Neuronal stem cell (in vitro differentiated cells): ENCODE results near the gene FBXW10B.
"Not testable (repeated sequence)": the region's sequence is repeated elsewhere in the genome, so short reads cannot be mapped to it uniquely, and the experiment has no call there.

Experiments
- DNase-seq: peaks from one replicate; pipeline ENCODE4 v3.0.0-alpha.2; 2013; ENCODE audit warnings: low spot score
- H2AFZ ChIP-seq: one replicate; pipeline ENCODE4 v1.6.1; 2013; ENCODE audit warnings: mild to moderate bottlenecking, low read length, inconsistent platforms
- H2AK5ac ChIP-seq: 2 replicates; pipeline ENCODE4 v1.6.1; 2013; ENCODE audit warnings: low read depth, mild to moderate bottlenecking, inconsistent platforms, low read length, moderate library complexity, mixed read lengths
- H2BK120ac ChIP-seq: 2 replicates; pipeline ENCODE4 v1.6.1; 2013; ENCODE audit warnings: low read depth, mild to moderate bottlenecking, inconsistent platforms, low read length, moderate library complexity, mixed read lengths
- H2BK12ac ChIP-seq: one replicate; pipeline ENCODE4 v1.6.1; 2013; ENCODE audit warnings: low read length, inconsistent platforms
- H2BK15ac ChIP-seq: 2 replicates; pipeline ENCODE4 v1.6.1; 2013; ENCODE audit warnings: mild to moderate bottlenecking, low read length, inconsistent platforms, mixed read lengths
- H2BK5ac ChIP-seq: one replicate; pipeline ENCODE4 v1.6.1; 2013; ENCODE audit warnings: inconsistent platforms, mild to moderate bottlenecking, low read length, moderate library complexity
- H3K14ac ChIP-seq: one replicate; pipeline ENCODE4 v1.6.1; 2013; ENCODE audit warnings: low read length, inconsistent platforms
- H3K18ac ChIP-seq: 2 replicates; pipeline ENCODE4 v1.6.1; 2013; ENCODE audit warnings: low read length, inconsistent platforms
- H3K23ac ChIP-seq: 2 replicates; pipeline ENCODE4 v1.6.1; 2013; ENCODE audit warnings: low read depth, mild to moderate bottlenecking, mixed read lengths, low read length, inconsistent platforms; ENCODE audit not compliant: poor library complexity
- H3K27ac ChIP-seq: replicated peaks from 3 replicates; pipeline ENCODE4 v1.5.1; 2013; ENCODE audit warnings: low read length, inconsistent platforms
- H3K27me3 ChIP-seq, 3 experiments: 2 replicates each; pipeline ENCODE4 v1.6.1; 2013; ENCODE audit warnings: low read length in 3 of 3, mild to moderate bottlenecking in 2 of 3, inconsistent platforms in 1 of 3, low read depth in 1 of 3, mixed read lengths in 1 of 3, moderate library complexity in 1 of 3; ENCODE audit not compliant: control insufficient read depth in 3 of 3, insufficient read depth in 3 of 3
- H3K36me3 ChIP-seq, 2 donors: replicated peaks in 1 of 2; 2 replicates each; pipeline ENCODE4 v1.6.1; 2013; ENCODE audit warnings: low read length in 2 of 2; ENCODE audit not compliant: control insufficient read depth in 2 of 2, insufficient read depth in 2 of 2
- H3K4ac ChIP-seq: 2 replicates; pipeline ENCODE4 v1.6.1; 2013; ENCODE audit warnings: inconsistent platforms, mild to moderate bottlenecking, low read length, moderate library complexity
- H3K4me1 ChIP-seq, 2 donors: 1 replicate in 1 of 2; 2 replicates in 1 of 2; pipeline ENCODE4 v1.6.1; 2013; ENCODE audit warnings: low read length in 2 of 2, low read depth in 1 of 2; ENCODE audit not compliant: control insufficient read depth in 2 of 2, insufficient read depth in 1 of 2
- H3K4me2 ChIP-seq: one replicate; pipeline ENCODE4 v1.6.1; 2013; ENCODE audit warnings: mild to moderate bottlenecking, low read length, inconsistent platforms; ENCODE audit not compliant: insufficient read depth, poor library complexity, severe bottlenecking
- H3K4me3 ChIP-seq, 2 donors: 2 replicates each; pipeline ENCODE4 v1.5.1; 2013; ENCODE audit warnings: low read length in 2 of 2, mild to moderate bottlenecking in 2 of 2, inconsistent platforms in 1 of 2, moderate library complexity in 1 of 2
- H3K79me1 ChIP-seq: one replicate; pipeline ENCODE4 v1.6.1; 2013; ENCODE audit warnings: low read depth, mild to moderate bottlenecking, inconsistent platforms, low read length, moderate library complexity
- H3K9ac ChIP-seq: one replicate; pipeline ENCODE4 v1.6.1; 2013; ENCODE audit warnings: mild to moderate bottlenecking, low read depth, low read length, inconsistent platforms; ENCODE audit not compliant: poor library complexity
- H3K9me3 ChIP-seq, 2 donors: replicated peaks in 1 of 2; 2 replicates each; pipeline versions ENCODE3 to v1.6.1; 2013; ENCODE audit warnings: low read length in 2 of 2, mild to moderate bottlenecking in 2 of 2, inconsistent platforms in 1 of 2, low read depth in 1 of 2, mixed read lengths in 1 of 2, moderate library complexity in 1 of 2; ENCODE audit not compliant: control insufficient read depth in 2 of 2, insufficient read depth in 1 of 2
- H4K8ac ChIP-seq: one replicate; pipeline ENCODE4 v1.6.1; 2013; ENCODE audit warnings: low read depth, mild to moderate bottlenecking, inconsistent platforms, low read length, moderate library complexity
- H4K91ac ChIP-seq: one replicate; pipeline ENCODE4 v1.6.1; 2013; ENCODE audit warnings: low read length, low read depth, mild to moderate bottlenecking, inconsistent platforms; ENCODE audit not compliant: poor library complexity
- WGBS, 2 donors: extraction: QIAGEN DNeasy Blood & Tissue Kit; methylation state at CpG; one replicate each; pipeline ENCODE4 v1.1.7; 2013; ENCODE audit warnings: missing lambda C conversion rate in 2 of 2, mixed read lengths in 1 of 2; ENCODE audit not compliant: insufficient read length in 2 of 2, insufficient replicate concordance in 1 of 2; ENCODE audit errors: extremely low coverage in 2 of 2; 5-methylcytosine and 5-hydroxymethylcytosine counted together

FBXW10B gene

DNA sequence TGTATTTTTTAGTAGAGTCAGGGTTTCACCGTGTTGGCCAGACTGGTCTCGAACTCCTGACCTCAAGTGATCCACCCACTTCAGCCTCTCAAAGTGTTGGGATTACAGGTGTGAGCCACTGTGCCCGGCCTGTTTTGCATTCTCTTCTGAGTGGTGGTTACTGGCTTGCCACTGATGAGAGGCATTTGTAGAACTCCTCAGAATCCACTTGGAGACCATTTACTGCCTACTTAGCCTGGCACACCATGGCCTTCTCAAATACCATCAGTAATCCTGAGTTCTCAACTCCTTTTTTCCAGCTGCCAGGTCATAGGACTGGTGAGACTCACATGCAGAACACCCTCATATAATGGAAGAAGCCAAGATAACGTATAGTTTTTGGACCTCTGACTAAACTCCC lies 22.5 kb upstream of the FBXW10B start:
- peaks cover 5 to 11% of the 10 kb centered on the region in 2 donors for H3K4me1 ChIP-seq
- not testable (repeated sequence) for H3K27ac ChIP-seq, H3K14ac ChIP-seq, H2BK12ac ChIP-seq, H3K23ac ChIP-seq, H2AK5ac ChIP-seq, H3K4ac ChIP-seq, H2BK120ac ChIP-seq, H2BK5ac ChIP-seq, H3K9me3 ChIP-seq, H3K9ac ChIP-seq, H4K91ac ChIP-seq, H3K36me3 ChIP-seq, H2AFZ ChIP-seq, H4K8ac ChIP-seq, H3K27me3 ChIP-seq, H2BK15ac ChIP-seq, H3K4me2 ChIP-seq, H3K79me1 ChIP-seq, H3K18ac ChIP-seq, DNase-seq, H3K4me3 ChIP-seq
- no CpG with 5 or more reads among the region's 4 CpGs for WGBS, 2 donors

DNA sequence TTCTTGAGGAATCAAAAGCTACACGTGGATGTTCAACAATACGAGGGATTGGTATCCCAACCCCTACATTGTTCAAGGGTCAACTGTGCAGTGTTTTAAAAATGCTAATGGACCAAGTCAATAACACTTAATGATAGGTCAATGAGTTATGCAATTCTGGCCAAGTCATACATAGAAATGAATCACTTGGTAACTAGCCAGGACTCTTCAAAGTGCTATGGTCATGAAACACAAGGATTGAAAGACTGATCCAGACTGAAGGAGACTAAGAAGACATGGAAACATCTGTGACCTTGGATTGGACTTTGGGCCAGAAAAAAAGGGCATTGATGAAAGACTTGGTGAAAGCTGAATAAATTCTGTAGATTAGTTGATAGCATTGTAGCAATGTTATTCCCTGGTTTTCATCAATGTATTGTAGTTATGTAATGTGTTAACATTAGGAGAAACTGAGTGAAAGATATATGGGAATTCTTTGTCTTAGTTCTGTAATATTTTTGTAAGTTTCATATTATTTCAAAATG lies 11.5 kb upstream of the FBXW10B start:
- H3K4me1 ChIP-seq, H2BK120ac ChIP-seq, H3K18ac ChIP-seq, H3K4me3 ChIP-seq, H3K4me2 ChIP-seq, H2BK15ac ChIP-seq, H4K91ac ChIP-seq, H3K23ac ChIP-seq, H3K9me3 ChIP-seq, H2AFZ ChIP-seq, H3K4ac ChIP-seq, H2BK12ac ChIP-seq, H3K14ac ChIP-seq, H2BK5ac ChIP-seq, H3K36me3 ChIP-seq, H3K9ac ChIP-seq, H3K27me3 ChIP-seq, H2AK5ac ChIP-seq, H4K8ac ChIP-seq, H3K79me1 ChIP-seq, DNase-seq, H3K27ac ChIP-seq: not testable (repeated sequence)
- WGBS, 2 donors: no CpG with 5 or more reads among the region's 2 CpGs

DNA sequence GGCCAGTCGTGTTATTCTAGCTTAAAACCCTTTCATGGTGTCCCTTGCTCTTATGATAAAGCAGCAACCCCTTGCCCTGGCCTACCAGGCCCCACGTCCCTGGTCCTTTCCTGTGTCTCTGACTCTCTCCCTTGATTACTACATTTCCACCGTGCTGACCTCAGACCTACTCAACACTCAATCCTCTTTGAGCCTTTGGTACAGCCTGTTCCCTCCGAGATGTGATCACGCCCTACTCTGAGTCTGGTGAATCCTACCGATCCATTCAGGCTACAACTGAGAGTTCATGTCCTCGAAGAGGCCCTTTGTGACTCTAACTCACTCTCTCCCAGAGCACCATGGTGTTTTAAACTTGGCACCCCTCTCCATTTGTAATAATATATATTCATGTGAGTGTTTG lies 10.5 kb upstream of the FBXW10B start:
- H3K4ac ChIP-seq, H2AFZ ChIP-seq, H3K36me3 ChIP-seq, H4K8ac ChIP-seq, H2BK5ac ChIP-seq, H2BK12ac ChIP-seq, H3K9ac ChIP-seq, H3K4me1 ChIP-seq, H3K4me3 ChIP-seq, H3K23ac ChIP-seq, H3K4me2 ChIP-seq, DNase-seq, H2BK120ac ChIP-seq, H3K27ac ChIP-seq, H3K14ac ChIP-seq, H3K9me3 ChIP-seq, H2BK15ac ChIP-seq, H3K18ac ChIP-seq, H3K27me3 ChIP-seq, H3K79me1 ChIP-seq, H4K91ac ChIP-seq, H2AK5ac ChIP-seq: not testable (repeated sequence)
- no CpG with 5 or more reads among the region's 7 CpGs for WGBS, 2 donors

DNA sequence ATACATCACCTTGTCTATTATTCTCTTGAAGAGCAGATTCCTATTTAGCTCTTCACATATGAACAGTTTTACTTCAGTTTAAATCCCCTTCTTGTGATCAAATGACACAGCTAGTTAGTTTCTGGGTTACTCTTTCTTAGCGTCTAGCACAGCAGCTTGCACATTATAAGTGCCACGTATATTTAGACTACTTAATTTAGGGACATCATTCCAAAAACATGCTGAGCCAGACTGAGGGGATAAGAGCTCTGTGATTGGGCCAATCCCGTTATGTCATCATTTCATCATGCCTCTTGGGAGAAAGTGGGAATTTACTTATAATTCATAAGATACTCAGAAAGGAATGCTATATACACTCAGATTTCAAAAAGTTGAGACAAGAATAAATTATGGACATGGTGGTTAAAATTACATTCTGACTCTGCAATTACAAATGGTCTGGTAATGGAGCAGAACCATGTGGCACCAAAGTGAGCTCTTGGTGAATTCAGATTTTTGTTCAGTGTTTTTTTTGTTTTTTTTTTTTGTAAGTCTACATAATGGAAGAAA lies 4.2 kb upstream of the FBXW10B start:
- H2BK120ac ChIP-seq, H3K27ac ChIP-seq, H3K79me1 ChIP-seq, H2BK5ac ChIP-seq, H3K4me1 ChIP-seq, H3K4ac ChIP-seq, H2AFZ ChIP-seq, DNase-seq, H2BK15ac ChIP-seq, H3K36me3 ChIP-seq, H3K9ac ChIP-seq, H4K8ac ChIP-seq, H3K4me3 ChIP-seq, H3K18ac ChIP-seq, H3K9me3 ChIP-seq, H2BK12ac ChIP-seq, H4K91ac ChIP-seq, H2AK5ac ChIP-seq, H3K14ac ChIP-seq, H3K23ac ChIP-seq, H3K4me2 ChIP-seq, H3K27me3 ChIP-seq: not testable (repeated sequence)
- no CpG with 5 or more reads among the region's 3 CpGs for WGBS, 2 donors
